Measurements from ENCODE around the gene NAV3.
"Not testable (repeated sequence)": the region's sequence is repeated elsewhere in the genome, so short reads cannot be mapped to it uniquely, and the experiment has no call there.

Gene NAV3

DNA sequence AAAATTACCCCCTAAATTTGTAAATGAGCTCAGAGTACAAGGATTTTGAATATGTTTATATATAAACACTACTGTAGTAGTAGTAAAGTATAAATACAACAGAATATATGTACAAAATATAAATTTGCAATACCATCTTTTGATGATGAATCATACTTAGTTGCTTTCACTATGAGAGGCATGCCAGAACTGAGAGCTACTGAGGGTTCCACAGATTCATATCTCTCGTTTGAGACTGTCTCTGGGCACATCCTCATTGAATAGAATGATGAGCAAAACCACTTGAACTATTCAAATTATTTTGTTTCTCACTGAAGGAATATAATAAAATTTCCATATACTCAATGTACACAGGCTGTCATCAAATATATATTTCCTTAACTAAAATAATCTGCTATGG, 417.6 kb downstream of the NAV3 start:
- no peak for TF ChIP-seq CTCF (conservative IDR thresholded peaks at IDR 0.05)
- H3K27ac ChIP-seq = no peak overlapping the region

DNA sequence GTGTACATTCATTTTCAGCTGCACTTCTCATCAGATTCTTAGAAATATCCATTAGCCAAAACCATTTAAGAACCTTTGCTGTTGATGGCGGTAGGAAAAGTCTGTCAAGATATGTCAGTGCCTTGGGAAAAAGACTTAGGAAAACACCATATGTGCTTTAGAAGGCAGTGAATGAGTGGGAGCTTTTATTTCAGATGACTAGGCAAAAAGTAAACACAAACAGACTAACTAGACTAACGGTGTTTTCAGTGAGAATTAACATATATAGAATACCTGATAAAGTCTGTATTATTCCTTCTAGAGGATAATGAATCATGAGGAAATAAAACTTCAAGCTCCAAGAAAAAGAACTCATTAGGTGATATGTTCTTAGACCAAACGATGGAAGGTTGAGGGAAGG, 418.9 kb downstream of the NAV3 start:
- H3K27ac ChIP-seq = no peak overlapping the region
- no peak for TF ChIP-seq CTCF (conservative IDR thresholded peaks at IDR 0.05)

DNA sequence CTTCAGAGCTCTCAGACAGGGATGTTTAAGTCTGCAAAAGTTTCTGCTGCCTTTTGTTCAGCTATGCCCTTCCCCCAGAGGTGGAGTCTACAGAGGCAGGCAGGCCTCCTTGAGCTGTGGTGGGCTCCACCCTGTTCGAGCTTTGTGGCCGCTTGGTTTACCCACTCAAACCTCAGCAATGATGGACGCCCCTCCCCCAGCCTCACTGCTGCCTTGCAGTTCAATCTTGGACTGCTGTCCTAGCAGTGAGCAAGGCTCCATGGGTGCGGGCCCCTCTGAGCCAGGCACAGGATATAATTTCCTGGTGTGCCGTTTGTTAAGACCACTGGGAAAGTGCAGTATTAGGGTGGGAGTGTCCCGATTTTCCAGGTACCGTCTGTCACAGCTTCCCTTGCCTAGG, 427.0 kb downstream of the NAV3 start:
- H3K27ac ChIP-seq = not testable (repeated sequence)

DNA sequence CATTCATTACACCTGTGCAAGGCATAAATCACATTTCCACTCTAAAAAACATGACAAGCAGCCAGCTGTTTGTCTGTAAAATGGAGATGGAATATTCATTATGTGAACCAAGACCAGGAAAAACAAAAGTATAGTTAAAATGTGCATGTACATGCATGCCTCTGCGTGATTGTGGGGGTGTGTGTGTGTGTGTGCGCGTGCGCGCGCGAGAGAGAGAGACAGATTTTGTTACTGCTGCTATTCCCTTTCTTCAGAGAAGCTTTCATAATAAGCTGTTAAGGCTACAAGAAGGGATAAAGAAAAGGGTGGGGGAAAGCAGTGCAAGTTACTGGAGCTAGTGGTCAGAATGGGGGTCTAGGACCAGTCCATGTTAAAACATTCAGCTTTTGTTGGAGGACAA, 430.3 kb downstream of the NAV3 start:
- no peak overlapping the region for H3K27ac ChIP-seq
- TF ChIP-seq CTCF (conservative IDR thresholded peaks at IDR 0.05) = no peak

- no peak for TF ChIP-seq CTCF (conservative IDR thresholded peaks at IDR 0.05)
- H3K27ac ChIP-seq = no peak overlapping the region
These were observed 431.2 kb downstream of the NAV3 start for GRCh38 chr12:78261901-78262300.
